8988T (cell line): ENCODE measurements around the gene TNIP2.

Experiments
- DNase-seq: peaks from one replicate; pipeline ENCODE4 v3.0.0; 2011

Gene TNIP2, protein sequence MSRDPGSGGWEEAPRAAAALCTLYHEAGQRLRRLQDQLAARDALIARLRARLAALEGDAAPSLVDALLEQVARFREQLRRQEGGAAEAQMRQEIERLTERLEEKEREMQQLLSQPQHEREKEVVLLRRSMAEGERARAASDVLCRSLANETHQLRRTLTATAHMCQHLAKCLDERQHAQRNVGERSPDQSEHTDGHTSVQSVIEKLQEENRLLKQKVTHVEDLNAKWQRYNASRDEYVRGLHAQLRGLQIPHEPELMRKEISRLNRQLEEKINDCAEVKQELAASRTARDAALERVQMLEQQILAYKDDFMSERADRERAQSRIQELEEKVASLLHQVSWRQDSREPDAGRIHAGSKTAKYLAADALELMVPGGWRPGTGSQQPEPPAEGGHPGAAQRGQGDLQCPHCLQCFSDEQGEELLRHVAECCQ

DNA sequence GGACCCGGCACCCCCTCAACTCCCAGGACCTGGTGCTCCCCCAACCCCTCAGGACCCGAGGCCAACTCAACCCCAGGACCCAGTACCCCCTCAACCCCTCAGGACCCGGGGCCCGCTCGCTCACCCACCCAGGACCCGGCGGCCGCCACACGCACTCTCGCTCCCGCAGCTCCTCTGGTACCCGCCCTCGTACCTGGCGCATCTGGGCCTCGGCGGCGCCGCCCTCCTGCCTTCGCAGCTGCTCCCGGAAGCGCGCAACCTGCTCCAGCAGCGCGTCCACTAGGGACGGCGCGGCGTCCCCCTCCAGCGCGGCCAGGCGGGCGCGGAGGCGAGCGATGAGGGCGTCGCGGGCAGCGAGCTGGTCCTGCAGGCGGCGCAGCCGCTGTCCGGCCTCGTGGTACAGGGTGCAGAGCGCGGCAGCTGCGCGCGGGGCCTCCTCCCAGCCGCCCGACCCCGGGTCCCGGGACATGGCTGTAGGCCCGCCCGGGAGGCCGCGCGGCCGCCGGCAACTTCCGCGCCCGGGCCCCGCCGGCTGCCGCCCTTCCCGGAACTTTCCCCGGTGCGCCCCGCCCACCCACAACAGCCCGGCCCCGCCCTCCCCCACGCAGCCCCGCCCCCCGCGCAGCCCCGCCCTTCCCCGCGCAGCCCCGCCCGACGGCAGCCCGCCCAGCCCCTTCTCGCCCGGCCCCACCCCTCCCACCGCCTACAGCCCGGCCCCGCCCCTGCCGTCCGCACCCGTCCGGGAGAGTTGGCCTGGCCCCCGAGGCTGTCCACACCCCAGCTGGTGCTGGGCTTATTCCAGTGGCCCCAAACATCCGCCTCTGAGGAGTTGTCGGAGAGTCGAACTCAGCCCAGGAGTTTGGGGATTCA, at the start of gene TNIP2:
TSS of gene TNIP2 (minus strand) at position 516 of the 870 bp plus-strand sequence. CDS start at position 469, 47 bp downstream.
- DNase-seq, result peak; percentile 93

DNA sequence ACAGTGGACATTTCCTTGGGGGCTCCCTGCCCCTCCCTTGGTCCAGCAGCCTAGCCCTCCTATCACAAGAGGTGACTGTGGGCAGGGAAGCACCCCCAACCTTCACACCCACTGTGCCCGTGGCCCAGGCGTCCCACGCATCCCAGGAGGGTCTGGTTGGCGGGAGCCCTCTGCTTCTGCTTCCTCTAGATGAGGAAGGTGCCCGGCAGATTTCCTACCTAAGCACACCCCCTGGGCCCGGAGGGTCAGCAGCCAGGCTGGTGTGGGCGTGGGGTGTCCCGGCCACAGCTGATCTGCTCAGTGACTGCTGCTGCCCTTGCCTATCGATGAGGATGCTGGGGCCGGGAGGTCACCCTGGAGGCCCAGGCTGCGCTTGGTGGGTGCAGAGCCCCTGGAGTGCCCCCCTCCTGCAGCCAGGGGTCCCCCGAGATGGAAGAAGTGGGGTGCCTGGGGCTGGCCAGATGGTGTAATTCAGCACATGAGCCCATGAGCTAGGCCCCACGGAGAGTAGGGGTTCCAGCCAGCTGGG, 48.9 kb upstream of the TNIP2 start:
- no peak for DNase-seq

DNA sequence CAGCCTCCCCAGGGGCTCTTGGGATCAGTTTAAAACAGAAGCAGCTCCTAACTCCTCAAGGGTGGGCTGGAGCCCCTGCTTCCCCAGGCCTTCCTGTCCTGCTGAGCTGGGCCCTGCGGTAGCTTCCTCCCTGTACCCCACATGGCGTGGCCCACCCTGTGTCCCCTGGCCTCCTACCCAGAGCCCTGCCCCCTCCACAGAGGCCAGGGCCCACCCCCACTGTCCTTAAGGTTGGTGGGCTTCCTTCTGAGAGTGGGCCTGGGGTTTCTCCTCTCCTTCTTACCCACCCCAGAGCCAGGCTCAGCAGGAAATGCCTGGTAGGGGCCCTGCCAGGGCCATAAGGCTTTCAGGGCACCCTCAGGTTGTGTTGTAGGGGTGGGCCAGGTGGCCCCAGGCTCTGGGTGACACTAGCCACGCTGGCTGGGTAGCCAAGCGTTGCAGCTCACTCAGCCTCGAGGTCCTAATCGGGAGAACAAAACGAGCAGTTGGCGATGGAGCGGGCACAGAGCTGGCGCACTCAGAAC, 48.4 kb upstream of the TNIP2 start:
- DNase-seq, result no peak

DNA sequence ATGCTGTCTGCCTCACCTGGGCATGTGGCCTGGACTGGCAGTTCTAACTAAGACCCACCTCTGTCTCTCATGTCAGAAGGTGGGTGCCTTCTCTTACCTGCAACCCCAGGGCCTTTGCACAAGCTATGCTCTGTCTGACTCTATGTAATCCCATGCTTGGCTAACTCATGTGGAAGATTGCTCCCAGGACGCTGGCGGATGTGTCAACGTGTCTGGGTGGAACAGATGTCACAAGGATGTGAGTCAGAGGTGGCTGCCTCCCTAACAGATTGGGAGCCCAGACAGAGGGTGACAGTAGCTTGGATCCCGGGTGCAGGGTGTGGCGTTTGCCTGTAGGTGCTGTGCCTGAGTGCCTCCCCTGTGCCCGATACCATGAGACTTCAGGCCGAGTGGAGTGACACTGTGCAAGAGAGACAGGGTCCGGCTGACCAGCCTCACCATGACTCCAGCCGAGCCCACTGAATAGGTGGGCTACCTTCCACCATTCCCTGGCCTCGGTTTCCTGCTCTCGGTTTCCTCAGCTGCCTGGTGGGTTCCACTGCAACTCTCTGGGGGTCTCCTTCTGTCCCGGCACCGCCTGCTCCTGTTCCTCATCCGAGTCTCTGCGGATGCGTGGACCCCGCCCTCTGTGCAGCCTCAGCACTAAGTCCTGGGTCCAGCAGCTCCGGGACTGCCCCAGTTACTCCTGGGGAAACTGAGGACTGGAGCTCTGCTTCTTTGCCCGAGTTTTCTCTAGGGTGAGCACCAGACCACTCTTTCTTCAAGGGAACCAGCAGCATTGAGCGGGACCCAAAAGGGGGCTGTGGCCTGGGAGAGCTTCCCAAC, 47.7 kb upstream of the TNIP2 start:
- no peak for DNase-seq

DNA sequence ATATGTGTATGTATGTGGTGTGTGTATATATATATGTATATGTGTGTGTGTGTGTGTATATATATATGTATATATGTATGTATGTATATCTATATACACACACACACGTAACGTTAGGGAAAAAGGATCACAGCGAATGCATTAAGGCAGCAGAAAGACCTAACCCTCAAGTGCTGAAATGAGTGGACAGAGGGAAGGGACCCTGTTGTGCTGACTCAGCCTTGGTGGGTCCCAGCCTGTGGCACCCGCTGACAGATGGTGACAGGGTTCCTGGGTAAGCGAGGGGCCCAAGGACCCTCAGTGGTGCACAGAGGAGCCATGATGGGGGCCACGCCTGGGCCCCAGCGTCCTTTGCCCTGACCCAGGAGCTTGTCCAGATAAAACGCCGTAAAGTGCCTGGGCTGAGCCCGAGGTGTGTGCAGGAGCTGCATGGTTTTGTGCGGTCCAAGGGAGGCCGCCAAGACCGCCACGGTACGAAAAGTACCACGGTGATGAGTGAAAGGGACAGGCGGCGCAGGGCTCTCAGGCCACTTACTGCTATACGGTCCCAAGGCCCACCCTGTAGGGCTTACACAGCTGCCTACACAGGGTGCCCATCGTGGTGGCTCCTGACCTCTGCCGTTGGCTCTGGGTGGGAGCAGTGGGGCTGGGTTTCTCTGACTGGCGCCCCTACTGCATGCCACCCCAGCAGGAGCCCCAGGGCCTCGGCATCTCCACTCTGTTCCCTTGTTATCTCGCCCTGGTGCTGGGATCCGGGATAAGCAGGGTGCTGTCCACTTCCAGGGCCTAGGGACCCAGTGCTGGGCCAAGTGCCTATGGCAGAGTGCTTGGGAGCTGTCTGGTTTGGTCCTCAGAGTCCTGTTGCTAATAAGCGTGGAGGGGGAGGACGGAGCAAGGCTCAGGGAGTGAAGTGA, 46.7 kb upstream of the TNIP2 start:
- DNase-seq, result no peak

DNA sequence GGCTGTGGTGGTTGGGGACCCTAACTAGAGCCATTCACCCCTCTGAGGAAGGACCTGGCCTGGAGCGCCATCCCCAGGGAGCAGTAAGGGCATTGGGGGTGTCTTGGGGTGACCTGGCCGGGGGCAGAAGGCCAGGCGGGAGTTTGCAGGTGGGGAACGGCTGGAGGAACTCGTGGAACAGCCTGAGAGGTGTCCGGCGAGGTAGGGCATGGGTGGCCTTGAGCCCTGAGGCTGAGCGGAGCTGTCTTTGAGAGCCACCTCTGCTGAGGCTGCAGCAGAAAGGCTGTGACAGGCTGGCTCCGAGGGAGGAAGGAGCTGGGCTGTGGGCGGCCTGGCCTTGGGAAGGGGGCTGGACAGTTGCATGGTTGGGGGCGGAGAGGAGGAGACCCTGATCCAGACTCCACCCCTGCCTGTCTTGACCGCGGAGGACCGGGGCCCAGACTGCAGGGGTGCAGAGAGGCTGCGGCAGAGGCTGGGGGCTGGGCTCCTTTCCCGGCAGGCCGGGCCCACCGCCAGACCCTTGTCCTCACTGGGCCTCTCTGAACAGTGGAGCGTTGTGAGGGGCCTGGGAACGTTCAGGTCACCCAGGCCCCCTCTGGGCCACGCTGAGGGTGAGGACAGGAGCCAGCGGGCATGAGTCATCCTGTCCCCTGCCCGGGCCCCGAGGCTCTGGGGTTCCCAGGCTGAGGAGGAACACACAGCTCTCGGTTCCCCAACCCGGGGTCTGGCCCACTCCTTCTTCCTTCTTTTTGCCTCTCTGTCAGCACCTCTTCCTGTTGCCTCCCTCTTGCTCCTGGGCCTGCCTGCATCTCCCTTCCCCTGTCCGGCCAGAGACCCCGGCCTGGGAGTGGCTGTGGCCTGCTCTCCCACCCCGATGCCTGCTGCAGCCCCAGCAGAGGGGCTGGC, 44.8 kb upstream of the TNIP2 start:
- no peak for DNase-seq

DNA sequence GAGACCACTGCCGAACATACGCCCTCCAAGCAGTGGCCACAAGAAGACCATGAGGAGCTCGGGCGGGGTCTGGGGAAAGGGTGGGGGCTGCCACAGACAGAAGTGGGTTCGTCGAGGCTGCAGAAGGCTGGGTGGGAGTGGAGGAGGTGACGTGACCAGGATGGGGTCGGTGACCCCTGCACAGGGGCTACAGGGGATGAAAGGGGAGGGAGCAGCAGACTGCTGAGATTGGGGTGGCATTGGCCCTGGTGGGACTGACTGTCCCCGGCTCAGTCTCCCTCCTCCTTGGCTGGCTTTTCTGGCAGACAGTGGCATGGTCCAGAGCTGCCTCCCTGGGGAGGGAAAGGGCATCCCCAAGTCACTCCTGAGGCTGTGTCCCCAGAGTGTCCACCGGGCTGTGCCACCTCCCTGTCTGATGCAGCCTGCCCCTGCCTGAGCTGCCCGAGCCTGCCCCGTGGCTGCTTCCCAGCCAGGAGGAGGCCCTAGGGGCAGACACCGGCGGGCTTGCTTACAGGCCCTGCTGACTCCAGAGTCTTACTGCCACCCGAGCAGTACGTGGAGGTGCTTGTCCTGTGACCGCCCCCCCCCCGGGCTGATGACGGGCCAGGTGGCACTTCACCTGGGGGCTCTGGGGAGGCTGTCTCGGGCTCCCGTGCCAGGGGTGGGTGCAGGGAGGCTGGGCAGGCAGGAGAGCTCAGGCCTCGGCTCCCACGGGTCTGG, 44.0 kb upstream of the TNIP2 start:
- no peak for DNase-seq

DNA sequence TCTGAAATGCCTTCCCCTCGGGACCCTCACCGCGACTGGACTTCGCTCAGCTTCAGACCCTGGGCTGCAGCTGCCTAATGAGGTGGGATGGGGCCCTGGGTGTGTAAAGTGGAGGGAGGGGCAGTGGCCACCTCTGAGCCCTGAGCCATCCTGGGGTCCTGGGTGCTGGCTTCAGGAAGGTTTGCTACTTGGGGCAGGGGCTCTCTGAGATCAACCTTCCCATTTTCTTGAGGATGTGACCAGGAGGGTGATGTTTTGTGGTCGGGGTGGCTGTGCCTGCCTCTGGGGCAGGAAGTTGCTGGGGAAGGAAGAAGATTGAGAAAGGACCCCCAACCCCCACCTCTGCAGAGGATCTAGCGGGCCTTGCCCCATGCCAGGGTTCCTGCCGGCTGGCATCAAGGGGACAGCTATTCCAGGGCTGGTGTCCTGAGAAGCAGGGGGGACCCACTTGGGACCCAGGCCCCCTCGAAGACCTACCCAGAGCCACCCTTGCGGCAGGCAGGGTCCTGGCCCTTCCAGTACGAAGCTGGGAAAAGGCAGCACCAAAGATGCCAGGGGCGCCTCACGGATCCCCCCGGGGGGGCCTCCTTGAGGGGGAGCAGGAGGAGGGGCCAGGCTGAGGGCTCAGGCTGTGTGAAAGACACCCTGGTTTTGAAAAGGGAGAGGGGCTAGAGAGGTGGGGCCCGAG, 43.2 kb upstream of the TNIP2 start:
- DNase-seq, result no peak

DNA sequence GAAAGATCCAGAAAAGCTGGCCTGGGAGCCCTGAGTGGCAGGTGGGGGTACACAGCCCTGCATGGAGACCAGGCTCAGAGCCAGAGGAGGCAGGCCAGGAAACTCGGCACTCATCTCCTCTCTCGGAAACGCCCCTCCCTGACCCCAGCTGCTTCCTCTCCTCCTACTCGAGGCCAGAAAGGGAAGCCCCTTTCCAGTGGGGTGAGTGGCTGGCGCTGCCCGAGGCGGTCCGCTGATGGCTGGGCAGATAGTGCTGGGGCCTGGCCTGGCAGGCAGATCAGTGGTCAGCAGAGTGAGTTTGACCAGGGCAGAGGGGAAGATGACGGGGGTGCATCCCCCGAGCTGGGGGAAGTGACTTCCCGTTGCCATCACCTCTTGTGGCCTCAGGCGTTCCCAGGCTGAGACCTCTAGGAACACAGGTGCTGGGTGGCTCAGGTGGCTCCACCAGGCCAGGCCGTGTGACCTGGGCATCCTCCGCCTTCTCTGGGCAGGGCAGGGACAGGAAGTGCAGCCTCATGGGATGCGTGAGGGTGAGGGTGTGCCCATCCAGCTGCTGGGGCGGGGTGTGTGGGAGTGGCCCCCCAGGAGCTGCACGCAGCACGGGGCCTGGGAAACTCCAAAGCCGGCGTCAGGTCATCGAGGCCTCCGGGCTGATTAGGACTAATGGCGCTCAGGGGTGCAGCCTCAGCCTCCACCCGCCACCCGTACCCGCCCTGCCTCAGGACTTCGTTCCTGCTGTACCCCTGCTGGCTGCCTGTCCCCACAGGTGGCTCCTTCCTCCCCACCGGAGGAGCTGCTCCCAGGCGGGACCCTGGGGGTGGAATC, 42.5 kb upstream of the TNIP2 start:
- no peak for DNase-seq

DNA sequence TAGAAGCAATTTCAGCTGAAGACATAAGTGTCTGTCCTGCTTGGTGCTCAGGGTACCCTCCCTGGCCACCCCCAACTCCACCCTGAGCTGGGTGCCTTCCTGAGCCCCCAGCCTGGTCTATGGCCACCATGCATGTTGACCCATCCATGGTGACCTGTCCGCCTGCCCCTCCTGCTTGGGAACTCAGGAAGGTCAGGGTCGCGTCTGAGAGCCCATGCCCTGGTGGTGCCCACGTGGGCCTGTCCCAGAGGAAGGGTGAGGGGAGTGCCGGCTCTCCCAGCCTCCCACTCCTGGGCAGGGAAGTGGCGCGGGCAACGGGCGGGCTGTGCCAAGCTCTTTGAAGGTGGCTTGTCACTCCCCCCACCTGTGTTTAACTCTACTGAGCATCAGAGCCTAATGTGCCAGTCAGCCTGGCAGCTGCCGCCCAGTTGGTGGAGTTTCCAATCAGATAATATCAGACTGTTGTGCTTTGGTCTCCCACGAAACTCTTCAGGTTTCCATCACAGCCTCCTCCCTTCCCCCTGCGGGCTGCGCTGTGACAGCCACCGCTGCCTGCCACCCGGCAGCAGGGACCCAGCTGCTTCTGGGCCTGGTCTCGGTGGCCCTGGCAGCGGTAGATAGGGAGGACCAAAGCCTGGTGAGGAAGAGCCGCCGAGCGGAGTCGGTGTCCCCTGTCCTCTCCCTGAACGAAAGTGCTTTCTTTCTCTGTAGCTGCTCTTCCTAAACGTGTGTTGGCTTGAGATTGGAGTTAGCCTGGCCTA, 41.6 kb upstream of the TNIP2 start:
- DNase-seq, result no peak

DNA sequence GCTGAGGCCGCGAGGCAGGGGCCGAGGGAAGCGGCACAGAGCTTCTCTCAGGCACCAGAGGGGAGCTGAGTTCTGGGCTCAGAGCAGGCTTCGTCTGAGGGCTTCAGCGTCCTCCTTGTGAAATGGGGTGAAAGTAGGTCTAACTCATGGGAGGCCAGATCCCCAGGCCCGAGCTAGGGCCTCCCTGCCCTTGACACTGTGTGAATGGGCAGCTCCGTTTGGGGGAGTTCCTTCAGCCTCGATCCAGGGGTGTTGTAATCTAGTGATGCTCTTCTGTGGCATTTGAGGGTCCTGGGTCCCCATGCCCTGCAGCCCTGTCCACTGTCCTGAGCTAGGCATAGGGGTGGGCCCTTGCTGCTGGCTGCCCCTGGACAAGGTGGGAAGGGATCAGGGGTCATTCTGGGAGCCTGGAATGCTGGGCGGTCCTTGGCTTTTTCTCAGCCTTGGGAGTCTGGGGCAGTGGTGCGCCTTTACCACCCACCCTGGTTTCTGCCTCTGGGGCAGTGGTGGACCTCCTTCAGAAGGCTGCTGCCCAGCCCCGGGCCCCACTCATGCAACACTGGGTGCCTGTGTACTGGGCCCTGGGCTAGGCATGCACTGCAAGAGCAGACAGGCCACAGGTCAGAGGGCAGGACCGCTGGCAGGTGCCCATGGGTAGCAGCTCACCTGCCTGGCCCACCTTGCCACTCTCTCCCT, 40.9 kb upstream of the TNIP2 start:
- no peak for DNase-seq

DNA sequence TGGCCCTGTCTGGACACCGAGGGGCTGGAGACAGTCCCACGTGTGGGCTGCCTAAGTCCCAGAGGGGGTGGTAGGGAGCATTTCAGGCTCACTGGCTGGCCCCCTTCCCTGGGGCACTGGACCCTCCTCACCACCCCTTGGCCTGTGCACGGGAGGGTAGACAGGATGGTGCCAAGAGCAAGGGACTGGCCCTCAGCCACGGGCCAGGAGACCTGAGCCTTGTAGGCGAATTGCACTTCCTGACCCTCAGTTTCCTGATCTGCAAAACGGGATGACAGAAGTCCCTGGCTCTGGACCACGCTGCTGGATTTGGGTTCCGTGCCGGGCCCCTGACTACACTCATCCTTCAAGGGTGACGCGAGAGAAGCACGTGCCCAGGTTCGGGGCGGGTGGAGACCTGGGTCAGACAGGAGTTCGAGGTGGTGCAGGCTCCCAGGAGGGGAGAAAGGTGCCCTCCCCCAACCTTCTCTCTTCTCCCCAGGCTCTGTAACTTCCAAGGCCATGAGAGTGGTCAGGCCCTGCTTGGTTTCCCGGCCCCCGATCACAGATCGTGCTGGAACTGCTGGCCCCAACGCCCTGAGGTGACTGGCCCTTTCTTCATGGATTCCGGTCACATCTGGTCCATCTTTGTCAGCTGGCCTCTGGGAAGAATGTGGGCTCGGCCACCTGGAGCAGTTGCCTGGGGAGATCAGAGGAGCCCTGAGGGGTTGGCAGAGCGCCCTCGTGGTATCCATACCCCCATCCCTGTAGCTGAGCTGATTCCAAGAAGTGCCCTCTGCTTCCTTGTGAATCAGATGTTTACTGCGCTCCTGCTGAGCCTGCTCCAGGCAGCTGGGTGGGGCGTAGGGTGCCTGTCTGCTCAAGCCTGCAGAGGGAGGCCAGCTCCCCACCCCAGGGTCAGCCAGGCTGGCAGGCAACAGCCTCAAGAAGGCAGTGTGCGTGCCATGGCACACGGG, 40.0 kb upstream of the TNIP2 start:
- DNase-seq, result no peak

DNA sequence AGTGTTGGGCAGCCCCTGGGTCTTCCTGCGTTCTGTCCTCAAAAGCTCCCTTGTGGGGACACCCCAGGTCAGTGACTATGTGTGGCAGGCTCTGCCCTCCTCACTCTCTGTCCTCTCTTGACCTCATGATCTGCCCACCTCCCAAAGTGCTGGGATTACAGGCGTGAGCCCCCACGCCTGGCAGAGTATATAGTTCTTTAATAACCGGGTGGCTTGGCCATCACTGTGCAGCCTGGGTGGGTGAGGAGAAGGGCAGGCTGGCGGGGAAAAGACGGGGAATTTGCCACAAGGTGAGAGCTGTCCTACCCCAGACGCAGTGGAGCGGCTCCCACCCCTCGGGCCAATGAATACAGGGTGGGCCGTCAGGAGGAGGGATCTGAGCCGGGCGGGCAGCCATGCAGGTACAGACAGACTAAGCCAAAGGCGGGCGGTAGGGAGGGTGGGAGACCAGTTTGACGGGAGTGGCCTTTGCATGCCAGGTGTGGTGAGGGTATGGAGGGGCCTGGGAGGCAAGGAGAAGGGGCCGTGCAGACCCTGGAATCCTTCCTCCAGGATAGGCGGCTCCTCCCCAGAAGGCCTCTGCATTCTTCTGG, 39.3 kb upstream of the TNIP2 start:
- DNase-seq, result no peak

DNA sequence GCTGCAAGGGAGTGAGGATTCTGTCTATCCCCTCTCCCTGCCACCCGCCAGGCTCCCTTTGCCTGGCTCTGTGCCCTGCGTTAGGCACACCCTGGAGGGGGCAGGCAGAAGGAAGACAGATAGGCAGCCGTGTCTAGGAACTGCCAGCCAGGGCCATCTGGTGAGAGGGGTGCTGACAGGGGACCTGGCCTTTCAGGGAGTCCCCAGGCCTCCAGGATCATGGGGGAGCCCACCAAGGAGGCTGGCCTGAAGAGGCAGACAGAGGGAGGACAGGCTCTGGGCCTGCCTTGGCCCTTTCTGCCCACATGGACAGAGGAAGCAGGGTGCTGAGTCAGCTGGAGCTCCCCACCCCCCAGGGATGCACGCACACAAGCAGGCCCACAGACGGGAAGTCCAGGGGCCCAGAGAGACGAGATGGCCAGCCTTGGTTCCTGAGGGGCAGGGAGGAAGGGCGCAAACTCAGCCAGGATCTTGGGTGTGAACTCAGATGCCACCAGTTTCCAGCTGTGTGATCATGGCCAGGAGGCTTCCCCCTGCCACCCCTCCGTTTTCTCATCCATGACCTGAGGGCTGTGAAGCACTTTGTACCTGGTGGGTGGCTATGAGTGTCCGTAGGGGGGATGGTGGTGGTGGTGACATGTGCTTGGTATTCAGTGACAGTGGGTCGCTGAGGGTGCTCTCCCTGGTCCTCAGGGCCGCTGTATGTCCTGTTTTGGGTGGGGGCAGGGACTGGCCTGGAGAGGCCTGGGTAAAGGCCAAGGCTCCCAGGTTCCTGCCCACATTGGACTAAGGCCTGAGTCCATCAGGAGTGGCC, 38.6 kb upstream of the TNIP2 start:
- no peak for DNase-seq
